Astrocyte (in vitro differentiated cells and primary cell): ENCODE results near the gene CELSR2. TPM values are rescaled to one million over a fixed set of nuclear protein-coding genes. Genes with fewer than 3 reads are reported as not detected.

ENCODE experiments used
- DNase-seq: peaks from one replicate; pipeline ENCODE4 v3.0.0-alpha.2; 2010; ENCODE audit warnings: low read depth
- FAIRE-seq: peaks from 2 replicates; lab custom pipeline; 2011; peaks lifted over from hg19 to GRCh38; lab: Jason Lieb, UNC
- H2AFZ ChIP-seq: 2 replicates; pipeline ENCODE4 v1.6.0; 2012; ENCODE audit warnings: low read depth, low read length, inconsistent platforms
- H3K27ac ChIP-seq: 2 replicates; pipeline ENCODE4 v1.5.1; 2011; ENCODE audit warnings: low read depth, low read length, inconsistent platforms
- H3K27me3 ChIP-seq: 2 replicates; pipeline ENCODE4 v1.6.0; 2011; ENCODE audit warnings: low read length, inconsistent platforms; ENCODE audit not compliant: insufficient read depth
- H3K36me3 ChIP-seq: 2 replicates; pipeline ENCODE4 v1.5.1; 2011; ENCODE audit warnings: low read length, inconsistent platforms; ENCODE audit not compliant: insufficient read depth
- H3K4me1 ChIP-seq: 2 replicates; pipeline ENCODE4 v1.5.1; 2011; ENCODE audit warnings: low read length, inconsistent platforms; ENCODE audit not compliant: insufficient read depth
- H3K4me2 ChIP-seq: 2 replicates; pipeline ENCODE4 v1.6.0; 2012; ENCODE audit warnings: low read length, inconsistent platforms
- H3K4me3 ChIP-seq: 2 replicates; pipeline ENCODE4 v1.5.1; 2011; ENCODE audit warnings: low read depth, mild to moderate bottlenecking, low read length, inconsistent platforms; ENCODE audit not compliant: insufficient read depth
- H3K79me2 ChIP-seq: 2 replicates; pipeline ENCODE4 v1.6.0; 2012; ENCODE audit warnings: mild to moderate bottlenecking, low read length, inconsistent platforms; ENCODE audit not compliant: insufficient read depth
- H3K9ac ChIP-seq: 2 replicates; pipeline ENCODE4 v1.6.0; 2012; ENCODE audit warnings: mild to moderate bottlenecking, low read length, inconsistent platforms
- H3K9me3 ChIP-seq: 2 replicates; pipeline ENCODE4 v1.5.1; 2012; ENCODE audit warnings: low read depth, mild to moderate bottlenecking, low read length, inconsistent platforms; ENCODE audit not compliant: insufficient read depth
- H4K20me1 ChIP-seq: 2 replicates; pipeline ENCODE4 v1.6.0; 2012; ENCODE audit warnings: low read length, inconsistent platforms; ENCODE audit not compliant: insufficient read depth
- H3K27ac Mint-ChIP-seq: one replicate; pipeline ENCODE4 v1.8.0; 2021; ENCODE audit warnings: mild to moderate bottlenecking, mixed read lengths; ENCODE audit not compliant: unreplicated experiment
- H3K27me3 Mint-ChIP-seq: one replicate; pipeline ENCODE4 v1.8.0; 2021; ENCODE audit warnings: low read depth, mixed read lengths; ENCODE audit not compliant: unreplicated experiment
- H3K36me3 Mint-ChIP-seq: one replicate; pipeline ENCODE4 v1.8.0; 2021; ENCODE audit warnings: low read depth, mixed read lengths; ENCODE audit not compliant: unreplicated experiment
- H3K4me1 Mint-ChIP-seq: one replicate; pipeline ENCODE4 v1.8.0; 2021; ENCODE audit warnings: low read depth, mixed read lengths; ENCODE audit not compliant: unreplicated experiment
- H3K4me3 Mint-ChIP-seq: one replicate; pipeline ENCODE4 v1.8.0; 2021; ENCODE audit warnings: mild to moderate bottlenecking, moderate library complexity, mixed read lengths; ENCODE audit not compliant: unreplicated experiment
- H3K9me3 Mint-ChIP-seq: one replicate; pipeline ENCODE4 v1.8.0; 2021; ENCODE audit warnings: mild to moderate bottlenecking, mixed read lengths; ENCODE audit not compliant: unreplicated experiment
- CTCF ChIP-seq: IDR thresholded peaks from 2 replicates; pipeline ENCODE4 v1.5.1; 2011; ENCODE audit warnings: low read depth, mild to moderate bottlenecking, inconsistent platforms, low read length, moderate library complexity; ENCODE audit not compliant: insufficient read depth
- EZH2 ChIP-seq: IDR thresholded peaks from 2 replicates; pipeline ENCODE4 v1.6.1; 2012; ENCODE audit warnings: mild to moderate bottlenecking, low read length, inconsistent platforms; ENCODE audit not compliant: insufficient read depth
- total RNA-seq: library from RNA; stranded (reverse); gene quantifications from 2 replicates; pipeline ENCODE4 v1.2.1, GENCODE V29; 2021

The CELSR2 gene
- total RNA-seq, 1 donor from 2014 or later: 10.0 TPM

DNA sequence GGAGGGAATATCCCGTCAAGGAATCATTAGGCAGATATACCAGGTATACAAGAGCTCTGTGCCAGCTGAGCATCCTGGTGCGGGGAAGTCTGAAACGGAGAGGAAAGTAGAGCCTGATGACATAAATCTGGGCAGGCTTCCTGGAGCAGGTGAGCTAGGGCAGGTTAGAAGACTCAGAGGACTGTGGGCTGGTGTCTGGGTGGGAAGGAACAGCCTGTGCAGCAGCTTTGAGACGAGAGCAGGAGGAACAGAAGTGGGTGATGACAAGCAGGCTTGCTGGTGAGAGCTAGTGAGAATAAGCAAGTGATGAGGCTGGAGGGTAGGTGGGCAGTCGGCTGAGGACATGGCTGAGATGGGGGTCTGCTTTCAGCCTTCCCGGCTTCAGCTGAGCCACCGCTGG lies 6.7 kb downstream of the CELSR2 start:
- Histone ChIP-seq H2AFZ (no peak overlapping the region), H3K4me2 (no peak overlapping the region), H3K4me3 (no peak overlapping the region), H3K4me1 (peaks cover 21% of the 10 kb centered on the region), H3K79me2 (peaks cover 4% of the 10 kb centered on the region), H3K27me3 (no peaks in the 10 kb centered on the region), H3K36me3 (no peaks in the 10 kb centered on the region), H3K9me3 (no peaks in the 10 kb centered on the region), H4K20me1 (no peaks in the 10 kb centered on the region), H3K9ac (no peak overlapping the region), H3K27ac (no peak overlapping the region)
- Mint-ChIP-seq H3K4me3 (no peak overlapping the region), H3K27ac (no peak overlapping the region), H3K9me3 (no peaks in the 10 kb centered on the region), H3K27me3 (no peaks in the 10 kb centered on the region), H3K4me1 (peaks cover 15% of the 10 kb centered on the region), H3K36me3 (peaks cover 9% of the 10 kb centered on the region)
- DNase-seq: no peak
- no peak for TF ChIP-seq EZH2
- no peak for TF ChIP-seq CTCF
- no peak for FAIRE-seq

GRCh38 chr1:109256971-109257681 lies 7.8 kb downstream of the CELSR2 start:
- Mint-ChIP-seq H3K27me3 (peaks cover 2% of the 10 kb centered on the region), H3K4me3 (peak overlapping the region; percentile 23), H3K36me3 (peaks cover 7% of the 10 kb centered on the region), H3K27ac (no peak overlapping the region), H3K9me3 (no peaks in the 10 kb centered on the region), H3K4me1 (peaks cover 15% of the 10 kb centered on the region)
- TF ChIP-seq CTCF: no peak
- TF ChIP-seq EZH2: no peak
- no peak for FAIRE-seq
- no peaks in the 10 kb centered on the region for H4K20me1 ChIP-seq
- no peak overlapping the region for H3K4me3 ChIP-seq
- peak overlapping the region; percentile 1 for H3K4me2 ChIP-seq
- peak overlapping the region; percentile 13 for H3K27ac ChIP-seq
- H3K27me3 ChIP-seq: no peaks in the 10 kb centered on the region
- peak overlapping the region; percentile 46 for H2AFZ ChIP-seq
- no peaks in the 10 kb centered on the region for H3K9me3 ChIP-seq
- H3K79me2 ChIP-seq: peaks cover 4% of the 10 kb centered on the region
- no peak for DNase-seq
- no peak overlapping the region for H3K9ac ChIP-seq
- no peaks in the 10 kb centered on the region for H3K36me3 ChIP-seq
- peaks cover 21% of the 10 kb centered on the region for H3K4me1 ChIP-seq

GRCh38 chr1:109257682-109258421 lies 8.5 kb downstream of the CELSR2 start:
- H3K9ac ChIP-seq: no peak overlapping the region
- DNase-seq: no peak
- H3K27me3 ChIP-seq: no peaks in the 10 kb centered on the region
- Mint-ChIP-seq H3K27ac (peak overlapping the region; percentile 24), H3K4me1 (peaks cover 15% of the 10 kb centered on the region), H3K9me3 (no peaks in the 10 kb centered on the region), H3K27me3 (peaks cover 2% of the 10 kb centered on the region), H3K4me3 (no peak overlapping the region), H3K36me3 (peaks cover under 1% of the 10 kb centered on the region)
- H3K36me3 ChIP-seq: no peaks in the 10 kb centered on the region
- no peak overlapping the region for H3K4me3 ChIP-seq
- no peaks in the 10 kb centered on the region for H3K9me3 ChIP-seq
- peaks cover 21% of the 10 kb centered on the region for H3K4me1 ChIP-seq
- peak overlapping the region; percentile 46 for H2AFZ ChIP-seq
- H4K20me1 ChIP-seq: no peaks in the 10 kb centered on the region
- H3K79me2 ChIP-seq: peaks cover 2% of the 10 kb centered on the region
- peak overlapping the region; percentile 13 for H3K27ac ChIP-seq
- FAIRE-seq: no peak
- TF ChIP-seq CTCF (no peak), EZH2 (no peak)
- peak overlapping the region; percentile 1 for H3K4me2 ChIP-seq
